H1 (cell line): ENCODE data around the gene CD47. TPM values are rescaled to one million over a fixed set of nuclear protein-coding genes. Genes with fewer than 3 reads are reported as not detected.

Experiments
- CTCF ChIA-PET: fragments of 300-600 bp; sonication (Branson Sonifier 250); formaldehyde crosslinking; loops from one replicate; lab custom pipeline; 2021; ENCODE audit not compliant: partially characterized antibody; lab: Charles Lee
- POLR2A ChIA-PET: fragments of 300-600 bp; sonication (Branson Sonifier 250); formaldehyde crosslinking; loops from one replicate; lab custom pipeline; 2021; ENCODE audit warnings: inconsistent platforms; ENCODE audit not compliant: partially characterized antibody; lab: Charles Lee
- DNase-seq, 2 experiments: peaks; one replicate each; pipeline versions ENCODE4 v3.0.0 to v3.0.0-alpha.2; 2010 to 2022; ENCODE audit warnings: low spot score in 2 of 2, low read depth in 1 of 2, mixed read lengths in 1 of 2
- FAIRE-seq: peaks from 2 replicates; lab custom pipeline; 2011; peaks lifted over from hg19 to GRCh38; lab: Jason Lieb, UNC
- H2AFZ ChIP-seq: 2 replicates; pipeline ENCODE4 v1.8.1; 2012; ENCODE audit warnings: low read length, inconsistent platforms
- H2AK5ac ChIP-seq: 2 replicates; pipeline ENCODE4 v1.6.1; 2013; ENCODE audit warnings: low read depth, low read length
- H2BK120ac ChIP-seq: replicated peaks from 2 replicates; pipeline ENCODE3; 2013; ENCODE audit warnings: low read depth, low read length, inconsistent platforms
- H2BK12ac ChIP-seq: 2 replicates; pipeline ENCODE4 v1.6.1; 2013; ENCODE audit warnings: low read depth, low read length
- H2BK15ac ChIP-seq: 2 replicates; pipeline ENCODE4 v1.6.1; 2013; ENCODE audit warnings: low read length
- H2BK20ac ChIP-seq: 2 replicates; pipeline ENCODE4 v1.6.1; 2013; ENCODE audit warnings: low read length
- H2BK5ac ChIP-seq: 2 replicates; pipeline ENCODE4 v1.6.1; 2013; ENCODE audit warnings: low read depth, low read length
- H3K14ac ChIP-seq: 2 replicates; pipeline ENCODE4 v1.6.1; 2013; ENCODE audit warnings: inconsistent platforms; ENCODE audit not compliant: insufficient read length
- H3K18ac ChIP-seq: 2 replicates; pipeline ENCODE4 v1.6.1; 2013; ENCODE audit warnings: low read length; ENCODE audit errors: extremely low read depth
- H3K23ac ChIP-seq: 2 replicates; pipeline ENCODE4 v1.6.1; 2013; ENCODE audit warnings: inconsistent platforms; ENCODE audit not compliant: insufficient read length
- H3K23me2 ChIP-seq: 2 replicates; pipeline ENCODE4 v1.6.1; 2013; ENCODE audit warnings: low read depth, low read length
- H3K27ac ChIP-seq: 2 replicates; pipeline ENCODE4 v1.6.1; 2011; ENCODE audit warnings: low read depth, low read length, inconsistent platforms
- H3K27me3 ChIP-seq, 4 experiments: replicated peaks in 1 of 4; 1 replicate in 1 of 4; 2 replicates in 3 of 4; pipeline versions ENCODE4 v1.6.1 to v1.8.1; 2011 to 2013; ENCODE audit warnings: low read length in 3 of 4, mild to moderate bottlenecking in 3 of 4, inconsistent platforms in 2 of 4, mixed read lengths in 2 of 4, moderate library complexity in 1 of 4; ENCODE audit not compliant: control insufficient read depth in 3 of 4, insufficient read depth in 3 of 4; ENCODE audit errors: extremely low read depth in 1 of 4
- H3K36me3 ChIP-seq, 4 experiments: 2 replicates each; pipeline versions ENCODE4 v1.6.1 to v1.8.1; 2011 to 2013; ENCODE audit warnings: mild to moderate bottlenecking in 4 of 4, low read length in 3 of 4, moderate library complexity in 2 of 4, control low read depth in 1 of 4, inconsistent platforms in 1 of 4; ENCODE audit not compliant: insufficient read depth in 4 of 4, control insufficient read depth in 2 of 4
- H3K4ac ChIP-seq: replicated peaks from 2 replicates; pipeline ENCODE3; 2013; ENCODE audit warnings: low read length, low read depth, mixed read lengths, inconsistent platforms; ENCODE audit not compliant: insufficient read length
- H3K4me1 ChIP-seq, 4 experiments: replicated peaks in 1 of 4; 1 replicate in 1 of 4; 2 replicates in 3 of 4; pipeline versions ENCODE4 v1.6.1 to v1.8.1; 2011 to 2013; ENCODE audit warnings: low read length in 3 of 4, inconsistent platforms in 2 of 4, mixed read lengths in 1 of 4; ENCODE audit not compliant: insufficient read depth in 4 of 4, control insufficient read depth in 3 of 4
- H3K4me2 ChIP-seq, 2 experiments: 2 replicates each; pipeline versions ENCODE4 v1.6.1 to v1.8.1; 2011 to 2013; ENCODE audit warnings: low read depth in 2 of 2, low read length in 2 of 2, control low read depth in 1 of 2, inconsistent platforms in 1 of 2, mild to moderate bottlenecking in 1 of 2; ENCODE audit not compliant: insufficient read depth in 1 of 2
- H3K4me3 ChIP-seq, 4 experiments: fragments of 200-600, 300-600 bp in 1 of 4; sonication (generic), shearing (Covaris generic), sonication (Bioruptor Twin) in 1 of 4; 2 replicates each; pipeline versions ENCODE4 v1.5.1 to v1.8.1; 2011 to 2016; ENCODE audit warnings: low read length in 4 of 4, low read depth in 3 of 4, control low read depth in 2 of 4, inconsistent platforms in 2 of 4, mild to moderate bottlenecking in 2 of 4, mixed read lengths in 1 of 4, moderate library complexity in 1 of 4; ENCODE audit not compliant: insufficient read depth in 2 of 4; ENCODE audit errors: extremely low read depth in 1 of 4
- H3K56ac ChIP-seq: replicated peaks from 2 replicates; pipeline ENCODE3; 2013; ENCODE audit warnings: low read depth, mild to moderate bottlenecking, mixed read lengths, low read length, inconsistent platforms; ENCODE audit not compliant: insufficient read length
- H3K79me1 ChIP-seq: 2 replicates; pipeline ENCODE4 v1.6.1; 2013; ENCODE audit warnings: low read depth, low read length, control low read depth
- H3K79me2 ChIP-seq, 2 experiments: 2 replicates each; pipeline versions ENCODE4 v1.6.1 to v1.8.1; 2012 to 2013; ENCODE audit warnings: low read length in 2 of 2, mild to moderate bottlenecking in 2 of 2, inconsistent platforms in 1 of 2; ENCODE audit not compliant: insufficient read depth in 2 of 2, control insufficient read depth in 1 of 2
- H3K9ac ChIP-seq, 4 experiments: replicated peaks in 1 of 4; 1 replicate in 1 of 4; 2 replicates in 3 of 4; pipeline versions ENCODE4 v1.6.1 to v1.8.1; 2011 to 2013; ENCODE audit warnings: low read depth in 3 of 4, low read length in 3 of 4, control low read depth in 2 of 4, mild to moderate bottlenecking in 2 of 4, moderate library complexity in 2 of 4, inconsistent platforms in 1 of 4; ENCODE audit errors: extremely low read depth in 1 of 4
- H3K9me3 ChIP-seq, 2 experiments: 2 replicates each; pipeline versions ENCODE4 v1.6.1 to v1.8.1; 2012 to 2013; ENCODE audit warnings: mild to moderate bottlenecking in 2 of 2, moderate library complexity in 2 of 2, control low read depth in 1 of 2, inconsistent platforms in 1 of 2, low read depth in 1 of 2, low read length in 1 of 2, mixed read lengths in 1 of 2; ENCODE audit not compliant: insufficient read depth in 2 of 2
- H4K20me1 ChIP-seq, 2 experiments: replicated peaks in 1 of 2; 2 replicates each; pipeline versions ENCODE3 to v1.8.1; 2011 to 2013; ENCODE audit warnings: inconsistent platforms in 2 of 2, low read length in 2 of 2, mild to moderate bottlenecking in 1 of 2; ENCODE audit not compliant: insufficient read depth in 2 of 2, control insufficient read depth in 1 of 2
- H4K5ac ChIP-seq: 2 replicates; pipeline ENCODE4 v1.6.1; 2013; ENCODE audit warnings: low read length, low read depth, mixed read lengths, inconsistent platforms; ENCODE audit not compliant: insufficient read length
- H4K8ac ChIP-seq: 2 replicates; pipeline ENCODE4 v1.8.0; 2013; ENCODE audit warnings: mild to moderate bottlenecking, moderate library complexity, low read length, inconsistent platforms; ENCODE audit not compliant: insufficient read depth; ENCODE audit errors: extremely low read depth
- H4K91ac ChIP-seq: replicated peaks from 2 replicates; pipeline ENCODE3; 2013; ENCODE audit warnings: low read length, mixed read lengths, inconsistent platforms; ENCODE audit not compliant: insufficient read length
- CHD1 ChIP-seq: IDR thresholded peaks from 2 replicates; pipeline ENCODE4 v1.6.1; 2012; ENCODE audit warnings: low read depth, low read length, improper control_type of control experiment
- E2F6 ChIP-seq: IDR thresholded peaks from 2 replicates; pipeline ENCODE4 v1.6.1; 2012; ENCODE audit warnings: inconsistent platforms
- NANOG ChIP-seq: IDR thresholded peaks from 2 replicates; pipeline ENCODE4 v1.6.1; 2011; ENCODE audit warnings: low read length, low read depth, mild to moderate bottlenecking, inconsistent platforms; ENCODE audit not compliant: insufficient read depth, poor library complexity, severe bottlenecking
- SP4 ChIP-seq: IDR thresholded peaks from 2 replicates; pipeline ENCODE4 v1.6.1; 2012; ENCODE audit warnings: low read length, inconsistent platforms
- TAF7 ChIP-seq: optimal IDR thresholded peaks from 2 replicates; pipeline ENCODE3; 2011; ENCODE audit warnings: low read depth, mild to moderate bottlenecking, inconsistent platforms, low read length, moderate library complexity, borderline replicate concordance
- WGBS, 2 experiments: shearing (Covaris generic) in 1 of 2; methylation state at CpG; one replicate each; pipeline versions ENCODE4 v1.1.6 to v1.1.7; 2013 to 2015; ENCODE audit warnings: low lambda C conversion rate in 2 of 2, mixed read lengths in 2 of 2, inconsistent platforms in 1 of 2, low coverage in 1 of 2, missing lambda C conversion rate in 1 of 2; ENCODE audit not compliant: insufficient replicate concordance in 2 of 2, insufficient coverage in 1 of 2, insufficient read length in 1 of 2; ENCODE audit errors: extremely low coverage in 1 of 2, missing lambda C conversion rate in 1 of 2; 5-methylcytosine and 5-hydroxymethylcytosine counted together
- polyA plus RNA-seq, 7 experiments: library from polyadenylated mRNA; depleted of rRNA in 3 of 7; stranded (reverse) in 5 of 7; unstranded in 2 of 7; fragments of >200 nt in 5 of 7; fragments of 200-250 nt in 2 of 7; gene quantifications; 1 replicate in 5 of 7; 2 replicates in 1 of 7; 4 replicates in 1 of 7; pipeline versions ENCODE4 v1.2.1 to v1.2.3, GENCODE V29; 2011 to 2013; ENCODE audit warnings: missing spikeins in 2 of 7, mixed read lengths in 2 of 7
- total RNA-seq: library from RNA; stranded (reverse); fragmentation: NEBNext Ultra II Directional; extraction: Animal tissue kit (Norgen Biotek cat#: 25700); gene quantifications from 2 replicates; pipeline ENCODE4 v1.2.1, GENCODE V29; 2021

Gene CD47
- total and polyA plus RNA-seq, 2 of the 8 experiments (the other 6 are each of a cell fraction or from before 2014, with no cell fraction given) = 14.4 to 19.3 TPM

- Histone ChIP-seq H4K5ac (no peak overlapping the region), H3K4me3 (no peak overlapping the region), H3K14ac (no peak overlapping the region), H3K36me3 (no peaks in the 10 kb centered on the region), H3K18ac (no peak overlapping the region), H4K8ac (no peak overlapping the region), H2AFZ (no peak overlapping the region), H3K4me2 (no peak overlapping the region), H3K79me1 (no peaks in the 10 kb centered on the region), H2AK5ac (no peak overlapping the region), H3K4ac (no peak overlapping the region), H2BK120ac (no peak overlapping the region), H3K9ac (no peak overlapping the region), H2BK15ac (no peak overlapping the region), H2BK20ac (no peak overlapping the region; the same call in 1 of the 2 replicates), H3K9me3 (no peaks in the 10 kb centered on the region), H3K23ac (no peak overlapping the region), H3K27me3 (no peaks in the 10 kb centered on the region; a peak in 1 of 7 replicates), H4K20me1 (no peaks in the 10 kb centered on the region), H2BK12ac (no peak overlapping the region), H2BK5ac (no peak overlapping the region), H3K79me2 (no peaks in the 10 kb centered on the region), H3K4me1 (peaks cover 0 to 4% (median 2%) of the 10 kb centered on the region in 4 experiments; a peak in 2 of 7 replicates), H3K23me2 (no peaks in the 10 kb centered on the region), H4K91ac (no peak overlapping the region), H3K27ac (no peak overlapping the region), H3K56ac (no peak overlapping the region)
- ChIA-PET POLR2A (no interaction called here), CTCF (interaction anchor here (1.7 kb wide), 1 partner anchor 167 kb away, joined by 4 read pairs; no protein-coding TSS in a partner anchor)
- FAIRE-seq (no peak), DNase-seq (no peak)
- 89% methylated on average over 8 of the region's 8 CpGs; no CpG with 5 or more reads in 1 of the 2 experiments for WGBS, 2 experiments
- no peak for TF ChIP-seq TAF7
- TF ChIP-seq NANOG = no peak
- TF ChIP-seq E2F6 = no peak
- no peak for TF ChIP-seq CHD1
- TF ChIP-seq SP4 = no peak
Measured at GRCh38 chr3:108013141-108014055, 77.4 kb downstream of the CD47 start.
